HTERT RPE-1 (cell line): ENCODE data around the gene HAGHL.
"Not testable (repeated sequence)": the region's sequence is repeated elsewhere in the genome, so short reads cannot be mapped to it uniquely, and the experiment has no call there.

Source experiments
- in situ Hi-C: fragments of 300-500 bp; cut with MboI; formaldehyde crosslinking; loops from 4 replicates; pipeline ENCODE4 v1.14.3; 2020; ENCODE audit warnings: low sequenced_read_pairs

Gene HAGHL

GRCh38 chr16:687499-687898 is 39.4 kb upstream of the HAGHL start:
- in situ Hi-C loops = no loop called here

- in situ Hi-C loops = no loop called here
Observed at GRCh38 chr16:689175-689897, 37.6 kb upstream of the HAGHL start.

GRCh38 chr16:691242-691641 is 35.7 kb upstream of the HAGHL start:
- in situ Hi-C loops = not testable (repeated sequence)

DNA sequence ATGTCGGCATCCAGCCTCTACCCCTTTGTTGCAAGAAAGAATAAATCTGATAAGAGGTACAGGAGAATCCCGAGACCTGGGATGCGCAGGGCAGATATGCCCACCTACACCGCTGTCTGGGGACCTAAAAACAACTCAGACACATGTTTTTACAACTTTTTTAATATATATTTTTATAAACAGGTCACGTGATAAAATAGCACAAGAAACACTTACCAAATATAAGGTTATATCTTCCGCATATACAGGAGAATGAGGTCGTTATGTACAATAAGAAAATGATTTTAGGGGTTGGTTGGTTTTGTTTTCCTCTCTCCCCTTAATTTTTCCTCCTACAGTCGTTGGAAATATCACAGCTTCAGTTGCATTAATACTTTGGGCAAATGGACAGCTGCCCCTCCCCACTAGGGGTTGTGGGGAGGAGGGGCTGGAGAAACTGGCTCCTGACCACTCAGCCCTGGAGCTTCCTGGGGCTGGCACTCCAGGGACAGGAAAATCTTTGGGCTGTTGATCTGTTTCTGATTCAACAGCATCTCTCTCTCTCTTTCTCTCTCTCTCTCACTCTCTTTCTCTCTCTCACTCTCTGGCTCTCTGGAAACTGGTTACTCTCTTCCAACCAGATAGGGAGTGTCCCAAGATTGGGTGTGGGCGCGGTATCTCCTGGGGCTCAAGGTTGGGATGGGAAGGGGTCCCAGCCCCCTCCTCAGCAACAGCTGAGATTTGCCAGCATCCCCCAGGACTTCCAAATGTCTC is 34.4 kb upstream of the HAGHL start:
- in situ Hi-C loops = no loop called here

DNA sequence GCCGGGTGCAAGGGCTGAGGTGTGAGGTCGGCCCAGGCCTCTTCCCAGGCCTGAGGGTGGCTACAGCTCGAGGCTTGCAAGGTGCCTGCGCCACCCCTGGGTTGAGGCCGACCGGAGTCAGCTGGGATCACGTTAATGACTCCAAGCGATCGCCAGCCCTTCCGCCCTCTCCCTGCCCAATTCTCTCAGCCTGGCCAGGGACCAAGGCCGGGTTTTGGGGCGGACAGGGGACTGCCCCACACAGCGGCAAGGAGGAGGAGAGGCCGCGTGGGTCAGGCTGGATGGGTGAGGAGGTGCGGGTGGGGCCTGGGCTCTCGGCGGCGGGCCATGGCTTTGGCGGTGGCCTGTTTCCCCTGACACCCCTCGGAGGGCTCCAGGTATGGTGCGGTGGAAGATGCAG is 33.5 kb upstream of the HAGHL start:
- in situ Hi-C loops = no loop called here

- in situ Hi-C loops = no loop called here
Observed at GRCh38 chr16:693766-694165, 33.1 kb upstream of the HAGHL start.

DNA sequence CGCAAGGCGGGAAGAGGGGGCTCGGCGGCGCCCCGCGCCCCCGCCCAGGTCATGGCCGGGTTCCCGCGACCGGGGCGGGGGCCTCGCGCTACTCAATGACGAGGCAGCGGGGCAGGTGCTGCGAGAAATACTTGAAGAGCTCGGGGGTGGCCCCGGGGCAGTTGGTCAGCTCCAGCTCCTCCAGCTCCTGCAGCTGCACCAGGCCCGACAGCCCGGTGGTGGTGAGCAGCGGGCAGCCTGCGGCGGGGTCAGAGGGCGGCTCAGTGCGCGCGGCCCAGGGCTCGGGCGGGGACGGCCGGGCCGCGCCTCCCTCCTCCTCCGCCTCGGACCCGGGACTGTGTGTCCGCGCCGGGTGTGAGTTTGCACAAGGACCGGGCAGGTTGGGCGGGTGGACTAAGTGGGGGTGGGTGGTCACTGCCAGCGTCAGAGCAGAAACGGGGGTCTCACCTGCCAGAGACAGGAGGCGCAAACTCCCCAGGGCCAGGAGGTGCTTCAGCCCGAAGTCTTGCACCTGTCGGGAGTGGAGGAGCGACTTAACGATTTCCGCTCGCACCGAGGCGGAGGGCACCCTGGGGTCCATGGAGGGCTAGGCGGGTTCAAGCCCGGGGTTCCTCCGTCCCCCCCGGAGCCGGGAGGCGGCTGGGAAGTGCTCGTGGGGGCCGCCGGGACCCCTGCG is 32.6 kb upstream of the HAGHL start:
- in situ Hi-C loops = no loop called here

- in situ Hi-C loops = no loop called here
Observed at GRCh38 chr16:694863-695354, 32.0 kb upstream of the HAGHL start.

DNA sequence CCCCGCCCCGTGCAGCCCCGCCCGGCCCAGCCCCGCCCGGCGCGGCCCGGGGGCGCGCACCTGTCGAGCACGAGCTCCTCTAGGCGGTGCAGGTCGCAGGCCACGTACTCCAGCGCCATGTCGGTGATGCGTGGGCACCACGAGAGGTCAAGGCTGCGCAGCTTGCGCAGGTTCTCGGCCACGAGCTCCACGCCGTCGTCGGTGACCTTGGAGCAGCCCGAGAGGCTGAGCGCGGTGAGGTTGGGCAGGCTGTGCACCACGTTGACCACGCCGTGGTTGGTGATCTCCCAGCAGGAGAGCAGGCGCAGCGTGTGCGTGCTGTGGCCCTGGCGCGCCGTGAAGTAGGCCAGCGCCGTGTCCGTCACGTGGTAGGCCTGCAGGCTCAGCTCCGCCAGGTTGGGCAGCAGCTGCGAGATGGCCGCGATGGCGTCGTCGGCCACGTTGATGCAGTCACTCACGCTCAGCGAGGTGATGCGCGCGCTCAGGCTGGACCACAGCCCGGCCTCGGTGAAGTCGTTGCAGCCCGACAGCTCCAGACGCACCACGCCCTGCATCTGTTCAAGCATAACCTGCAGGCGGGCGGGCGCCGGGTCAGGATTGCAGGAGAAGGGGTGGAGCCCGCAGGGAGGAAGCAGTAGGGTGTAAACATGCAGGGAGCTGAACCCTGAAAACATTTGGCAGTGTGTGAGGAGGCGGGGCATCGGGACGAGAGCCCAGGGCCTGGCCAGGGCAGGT is 31.4 kb upstream of the HAGHL start:
- in situ Hi-C loops = no loop called here

- in situ Hi-C loops = no loop called here
Observed at GRCh38 chr16:698911-699671, 27.8 kb upstream of the HAGHL start.

- in situ Hi-C loops = no loop called here
Observed at GRCh38 chr16:700684-701584, 26.0 kb upstream of the HAGHL start.

DNA sequence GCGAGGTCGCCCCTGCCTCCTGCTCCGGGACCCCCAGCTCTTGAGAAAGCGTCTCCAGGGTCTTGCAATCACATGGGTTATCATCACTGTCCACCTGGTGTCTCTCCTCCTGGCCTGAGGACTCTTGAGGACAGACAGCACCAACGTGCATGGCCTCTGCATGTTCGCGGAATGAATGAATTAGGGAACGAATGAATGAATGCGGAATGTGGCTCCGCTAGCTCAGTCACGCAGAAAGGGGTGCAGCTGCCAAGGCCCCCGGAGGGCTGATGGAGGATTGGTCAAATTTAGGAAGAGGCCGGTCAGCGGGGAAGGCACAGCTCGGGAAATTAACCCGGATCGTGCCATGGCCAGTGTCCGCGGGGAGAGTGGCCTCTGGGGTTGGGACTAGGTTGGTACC is 24.6 kb upstream of the HAGHL start:
- in situ Hi-C loops = no loop called here

- in situ Hi-C loops = no loop called here
Observed at GRCh38 chr16:703406-703805, 23.5 kb upstream of the HAGHL start.

GRCh38 chr16:704047-704446 is 22.9 kb upstream of the HAGHL start:
- in situ Hi-C loops = no loop called here

GRCh38 chr16:704552-705380 is 22.1 kb upstream of the HAGHL start:
- in situ Hi-C loops = no loop called here

DNA sequence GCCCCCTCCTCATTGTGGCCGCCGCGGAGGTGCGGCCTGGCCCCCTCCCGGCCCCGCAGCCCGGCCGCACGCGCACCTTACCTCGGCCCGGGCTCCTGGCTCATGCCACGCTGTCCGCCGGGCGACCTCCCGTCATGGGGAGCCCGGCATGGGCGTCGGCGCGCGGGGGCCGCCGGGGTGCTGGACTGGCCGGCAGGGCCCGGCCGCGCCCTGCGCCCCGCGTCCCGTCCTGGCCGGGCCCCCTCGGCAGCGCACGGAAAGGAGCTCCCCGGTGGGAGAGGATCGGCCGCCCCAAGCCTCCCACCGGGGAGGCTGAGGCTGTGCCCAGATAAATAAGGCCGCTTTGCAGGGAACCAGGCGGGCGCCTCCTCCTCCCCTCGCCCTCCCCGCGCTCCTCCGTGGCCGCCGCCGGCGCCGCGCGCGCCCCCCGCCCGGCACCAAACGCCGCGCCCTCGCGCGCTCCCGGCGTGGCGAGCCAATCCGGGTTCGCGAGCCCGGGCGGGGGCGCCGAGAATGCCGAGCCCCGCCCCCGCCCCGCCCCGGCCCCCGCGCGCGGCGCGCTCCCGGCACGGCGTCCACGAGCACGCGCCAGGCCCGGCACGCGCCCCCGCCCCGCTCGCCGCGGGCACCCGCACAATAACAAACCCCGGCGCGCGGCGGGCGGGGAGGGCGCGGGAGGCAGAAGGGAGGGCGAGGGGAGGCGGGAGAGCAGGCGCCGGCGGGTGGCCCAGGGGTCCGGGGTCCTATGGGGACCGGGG is 21.3 kb upstream of the HAGHL start, which contains the start of gene FBXL16:
Gene FBXL16, minus strand, starts transcription at position 371 of the 758 bp plus-strand sequence. CDS start 8,396 bp downstream, outside the sequence.
- in situ Hi-C loops = no loop called here

GRCh38 chr16:706189-707061 is 20.5 kb upstream of the HAGHL start:
- in situ Hi-C loops = no loop called here
